Activated T-helper 1 cell treated with anti-CD3 and anti-CD28 coated beads, Interleukin-12 subunit alpha, Interleukin-12 subunit beta, Interleukin-2, Interleukin-4 antibody, amounts not matched to agents 30 ng/mL and 10 ng/mL and 1 ng/mL, durations not matched to agents 14 hours and 24 hours and 36 hours (primary cell): ENCODE measurements around the gene OXCT2. TPM values are rescaled to one million over a fixed set of nuclear protein-coding genes. Genes with fewer than 3 reads are reported as not detected.
"Not testable (repeated sequence)": the region's sequence is repeated elsewhere in the genome, so short reads cannot be mapped to it uniquely, and the experiment has no call there.

Source experiments
- DNase-seq: peaks from one replicate; pipeline ENCODE4 v3.0.0; 2021; ENCODE audit warnings: low spot score
- H3K27ac Mint-ChIP-seq: one replicate; pipeline ENCODE4 v1.8.0; 2021; ENCODE audit warnings: mild to moderate bottlenecking, mixed read lengths
- H3K27me3 Mint-ChIP-seq: one replicate; pipeline ENCODE4 v1.8.0; 2022; ENCODE audit warnings: mild to moderate bottlenecking, moderate library complexity, mixed read lengths; ENCODE audit not compliant: insufficient read depth
- H3K36me3 Mint-ChIP-seq: one replicate; pipeline ENCODE4 v1.8.0; 2021; ENCODE audit warnings: low read depth, mixed read lengths
- H3K4me1 Mint-ChIP-seq: one replicate; pipeline ENCODE4 v1.8.0; 2021; ENCODE audit warnings: low read depth, mixed read lengths
- H3K4me3 Mint-ChIP-seq: one replicate; pipeline ENCODE4 v1.8.0; 2021; ENCODE audit warnings: mild to moderate bottlenecking, moderate library complexity, mixed read lengths
- H3K9me3 Mint-ChIP-seq: one replicate; pipeline ENCODE4 v1.8.0; 2021; ENCODE audit warnings: mixed read lengths
- intact Hi-C: fragments of 100-400 bp; cut with micrococcal nuclease; formaldehyde crosslinking; loops from one replicate; pipeline ENCODE4 v1.15.1; 2024
- total RNA-seq: library from RNA; stranded (reverse); gene quantifications from 2 replicates; pipeline ENCODE4 v1.2.3, GENCODE V29; 2022

Gene OXCT2
- 1.6 and 1.7 TPM in 2 replicates for total RNA-seq

GRCh38 chr1:39771022-39771532, at the start of gene OXCT2:
TSS of gene OXCT2 (minus strand) at chr1:39771348. CDS start at chr1:39771255, 93 bp downstream.
- H3K27ac Mint-ChIP-seq, H3K4me1 Mint-ChIP-seq, H3K4me3 Mint-ChIP-seq, DNase-seq, H3K36me3 Mint-ChIP-seq, intact Hi-C loops, H3K27me3 Mint-ChIP-seq, H3K9me3 Mint-ChIP-seq: not testable (repeated sequence)

- Mint-ChIP-seq H3K4me3 (no peak overlapping the region), H3K27me3 (peaks cover 23% of the 10 kb centered on the region), H3K9me3 (no peaks in the 10 kb centered on the region), H3K4me1 (peaks cover 15% of the 10 kb centered on the region), H3K27ac (no peak overlapping the region), H3K36me3 (no peaks in the 10 kb centered on the region)
- intact Hi-C loops, result no loop called here
- no peak for DNase-seq
These were observed 48.1 kb upstream of the OXCT2 start for GRCh38 chr1:39819091-39819812.

DNA sequence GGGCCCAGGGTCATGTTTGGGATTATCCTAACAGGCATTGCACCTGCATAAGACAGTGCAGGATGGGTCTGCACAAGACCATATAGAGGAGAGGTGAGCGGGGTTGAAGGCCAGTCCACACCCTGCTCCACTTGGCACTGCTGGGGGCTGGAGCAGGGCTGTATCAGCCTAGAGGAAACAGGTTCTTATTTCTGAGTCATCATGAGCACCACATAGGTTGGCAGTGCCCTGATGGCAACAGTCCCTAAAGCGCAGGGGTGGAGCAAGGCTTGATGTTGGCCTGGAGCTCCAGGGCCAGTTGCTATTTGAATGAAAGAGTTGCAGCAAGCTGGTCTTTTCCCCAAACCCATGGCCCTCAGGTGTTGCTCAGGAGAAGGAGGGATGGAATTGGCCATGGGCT, 47.3 kb upstream of the OXCT2 start:
- no peak overlapping the region for H3K27ac Mint-ChIP-seq
- H3K9me3 Mint-ChIP-seq, result no peaks in the 10 kb centered on the region
- no peaks in the 10 kb centered on the region for H3K36me3 Mint-ChIP-seq
- H3K27me3 Mint-ChIP-seq, result peaks cover 22% of the 10 kb centered on the region
- peaks cover 15% of the 10 kb centered on the region for H3K4me1 Mint-ChIP-seq
- no peak overlapping the region for H3K4me3 Mint-ChIP-seq
- intact Hi-C loops, result no loop called here
- DNase-seq, result no peak

DNA sequence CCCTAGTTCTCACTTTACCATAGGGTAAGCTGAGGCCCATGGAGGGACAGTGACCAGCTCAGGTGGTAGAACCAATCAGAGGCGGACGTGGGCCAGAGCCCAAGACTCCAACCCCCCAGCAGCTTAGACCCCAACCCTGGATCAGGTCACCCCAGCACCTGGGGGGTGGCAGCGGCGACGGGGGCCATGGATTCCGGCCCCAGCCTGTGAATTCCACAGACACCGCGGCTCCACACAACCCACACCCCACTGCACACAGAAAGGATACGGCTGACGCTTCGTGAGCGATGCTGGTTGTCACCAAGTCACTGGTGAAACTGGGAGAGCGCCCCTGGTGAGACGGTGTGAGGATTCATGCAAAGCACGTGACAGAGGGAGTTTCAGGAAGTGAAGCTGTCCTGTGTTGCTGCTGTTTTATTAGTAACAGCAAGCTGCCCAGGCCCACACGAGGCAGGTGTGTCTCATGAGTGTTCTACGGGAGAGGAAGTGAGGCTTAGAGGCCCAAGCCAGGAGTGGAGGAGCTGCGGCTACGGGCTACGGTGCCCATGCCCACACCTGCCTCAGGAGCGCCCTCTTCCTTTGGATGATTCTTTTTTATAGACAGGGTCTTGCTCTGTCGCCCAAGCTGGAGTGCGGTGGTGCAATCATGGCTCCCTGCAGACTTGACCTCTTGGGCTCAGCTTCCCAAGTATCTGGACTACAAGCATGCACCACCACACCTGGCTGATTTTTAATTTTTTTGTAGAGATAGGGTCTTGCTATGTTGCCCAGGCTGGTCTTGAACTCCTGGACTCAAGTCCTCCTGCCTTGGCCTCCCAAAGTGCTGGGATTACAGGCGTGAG, 46.2 kb upstream of the OXCT2 start:
- peak; percentile 17 for DNase-seq
- peaks cover 19% of the 10 kb centered on the region for H3K27me3 Mint-ChIP-seq
- peak overlapping the region; percentile 37 for H3K4me3 Mint-ChIP-seq
- not testable (repeated sequence) for H3K36me3 Mint-ChIP-seq, H3K9me3 Mint-ChIP-seq
- H3K4me1 Mint-ChIP-seq, result peaks cover 15% of the 10 kb centered on the region
- intact Hi-C loops, result loop anchor here (1.0 kb wide), 1 partner anchor 215 kb away; no protein-coding TSS in a partner anchor
- H3K27ac Mint-ChIP-seq, result peak overlapping the region; percentile 44

DNA sequence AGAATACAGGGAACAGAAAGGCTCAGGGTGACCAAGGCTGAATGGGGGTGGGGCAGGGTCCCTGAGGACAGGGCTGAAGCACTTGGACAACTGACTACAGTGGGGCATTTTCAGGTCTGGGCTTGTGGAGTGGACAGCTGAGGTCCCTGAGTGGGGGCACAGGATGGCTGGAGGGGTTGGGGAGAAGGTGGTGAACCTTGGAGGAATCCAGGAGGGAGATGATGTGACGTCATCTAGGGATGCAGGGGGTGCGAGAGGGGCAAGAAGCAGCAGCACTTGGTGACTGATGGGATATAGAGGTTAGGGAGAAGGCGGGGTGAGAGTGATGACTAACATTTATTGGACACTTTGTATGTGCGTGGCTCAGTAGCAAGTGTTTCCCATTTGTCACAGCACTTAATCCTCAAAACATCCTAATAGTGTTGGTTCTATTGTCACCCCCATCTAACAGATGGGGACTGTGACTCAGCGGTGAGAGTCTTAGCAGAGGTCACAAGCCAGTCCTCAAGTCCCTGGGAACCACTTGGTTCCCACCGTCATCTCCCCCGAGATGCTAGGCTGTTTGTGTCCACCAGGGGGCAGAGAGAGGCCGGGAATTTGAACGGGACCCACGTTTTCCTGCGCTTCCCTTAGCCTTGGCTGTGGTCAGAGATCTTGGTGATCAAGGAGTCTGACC, 45.4 kb upstream of the OXCT2 start:
- no peak overlapping the region for H3K27ac Mint-ChIP-seq
- H3K27me3 Mint-ChIP-seq, result peaks cover 20% of the 10 kb centered on the region
- peak; percentile 56 for DNase-seq
- H3K9me3 Mint-ChIP-seq, result no peaks in the 10 kb centered on the region
- intact Hi-C loops, result loop anchor here (1.0 kb wide), 3 partner anchors 86 to 216 kb away; no protein-coding TSS in a partner anchor
- no peaks in the 10 kb centered on the region for H3K36me3 Mint-ChIP-seq
- peaks cover 15% of the 10 kb centered on the region for H3K4me1 Mint-ChIP-seq
- H3K4me3 Mint-ChIP-seq, result peak overlapping the region; percentile 37

GRCh38 chr1:39812913-39813312, 41.8 kb upstream of the OXCT2 start:
- intact Hi-C loops, result no loop called here
- peaks cover 15% of the 10 kb centered on the region for H3K4me1 Mint-ChIP-seq
- H3K9me3 Mint-ChIP-seq, result no peaks in the 10 kb centered on the region
- no peak overlapping the region for H3K4me3 Mint-ChIP-seq
- no peaks in the 10 kb centered on the region for H3K36me3 Mint-ChIP-seq
- DNase-seq, result no peak
- peaks cover 25% of the 10 kb centered on the region for H3K27me3 Mint-ChIP-seq
- H3K27ac Mint-ChIP-seq, result no peak overlapping the region

DNA sequence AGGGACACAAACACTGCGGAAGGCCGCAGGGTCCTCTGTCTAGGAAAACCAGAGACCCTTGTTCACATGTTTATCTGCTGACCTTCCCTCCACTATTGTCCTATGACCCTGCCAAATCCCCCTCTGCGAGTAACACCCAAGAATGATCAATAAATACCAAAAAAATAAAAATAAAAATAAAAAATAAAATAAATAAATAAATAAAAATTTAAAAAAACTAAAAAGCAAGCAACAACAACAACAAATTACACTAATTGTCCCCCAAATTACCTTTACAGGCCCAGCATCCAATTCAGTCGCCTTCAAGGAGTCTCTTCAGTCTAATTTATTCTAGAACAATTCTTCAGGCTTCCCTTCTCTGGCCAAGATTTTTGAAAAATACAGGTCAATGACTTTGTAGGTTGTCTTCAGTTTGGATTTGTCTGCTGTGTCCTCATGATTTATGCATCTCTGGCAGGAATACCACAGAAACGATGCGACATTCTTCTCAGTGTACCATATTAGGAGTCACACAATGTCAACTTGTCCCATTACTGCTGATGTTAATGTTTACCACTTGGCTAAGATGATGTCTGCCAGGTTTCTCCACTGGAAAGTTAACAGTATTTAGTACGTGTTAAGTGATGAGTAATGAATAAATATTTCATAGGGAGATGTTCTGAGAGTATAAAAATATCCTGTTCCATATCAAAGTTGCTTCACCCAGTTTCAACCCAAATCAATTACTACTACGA, 37.8 kb upstream of the OXCT2 start:
- no peaks in the 10 kb centered on the region for H3K9me3 Mint-ChIP-seq
- H3K27ac Mint-ChIP-seq, result no peak overlapping the region
- no peaks in the 10 kb centered on the region for H3K4me1 Mint-ChIP-seq
- no peaks in the 10 kb centered on the region for H3K36me3 Mint-ChIP-seq
- intact Hi-C loops, result no loop called here
- no peak for DNase-seq
- no peak overlapping the region for H3K4me3 Mint-ChIP-seq
- H3K27me3 Mint-ChIP-seq, result peaks cover 8% of the 10 kb centered on the region

GRCh38 chr1:39805385-39805784, 34.2 kb upstream of the OXCT2 start:
- no peak for DNase-seq
- H3K27me3 Mint-ChIP-seq, result no peaks in the 10 kb centered on the region
- no peaks in the 10 kb centered on the region for H3K36me3 Mint-ChIP-seq
- H3K4me3 Mint-ChIP-seq, result no peak overlapping the region
- intact Hi-C loops, result no loop called here
- H3K27ac Mint-ChIP-seq, result no peak overlapping the region
- H3K9me3 Mint-ChIP-seq, result no peaks in the 10 kb centered on the region
- no peaks in the 10 kb centered on the region for H3K4me1 Mint-ChIP-seq

DNA sequence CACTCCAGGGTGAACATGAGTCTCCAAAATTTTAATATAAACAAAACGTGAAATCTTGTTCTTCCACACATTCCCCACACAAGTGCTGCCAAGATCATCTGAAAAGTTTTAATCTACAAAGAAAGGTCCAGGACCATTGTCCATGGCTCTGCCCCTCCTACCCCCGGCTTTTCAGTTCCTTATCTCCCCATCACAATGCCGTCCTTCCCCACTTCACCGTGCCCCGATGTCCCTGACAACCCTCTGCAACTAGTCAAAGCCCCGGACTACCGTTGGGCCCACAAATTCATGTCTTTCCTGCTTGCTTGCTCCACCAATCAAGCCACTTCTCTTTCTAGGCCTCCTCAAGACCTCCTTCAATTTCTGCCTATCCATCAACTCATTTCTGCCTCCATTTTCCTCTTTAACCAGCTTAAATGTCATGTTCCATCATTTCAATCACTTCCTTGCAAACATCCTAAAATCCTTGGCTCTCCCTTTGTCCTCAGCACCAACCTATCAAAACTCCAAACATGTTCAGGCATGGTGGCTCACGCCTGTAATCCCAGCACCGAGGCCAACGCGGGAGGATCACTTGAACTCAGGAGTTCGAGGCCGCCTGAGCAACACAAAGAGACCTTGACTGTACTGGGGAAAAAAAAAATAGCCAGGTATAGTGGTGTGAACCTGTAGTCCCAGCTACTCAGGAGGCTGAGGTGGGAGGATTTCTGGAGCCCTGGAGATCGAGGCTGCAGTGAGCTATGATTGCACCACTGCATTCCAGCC, 31.5 kb upstream of the OXCT2 start:
- Mint-ChIP-seq H3K27me3 (peaks cover 2% of the 10 kb centered on the region), H3K4me1 (peaks cover 12% of the 10 kb centered on the region), H3K27ac (no peak overlapping the region), H3K9me3 (no peaks in the 10 kb centered on the region), H3K4me3 (no peak overlapping the region), H3K36me3 (no peaks in the 10 kb centered on the region)
- intact Hi-C loops, result loop anchor here (5.0 kb wide), 1 partner anchor 100 kb away; the partner anchor contains the start of gene MYCL
- no peak for DNase-seq

DNA sequence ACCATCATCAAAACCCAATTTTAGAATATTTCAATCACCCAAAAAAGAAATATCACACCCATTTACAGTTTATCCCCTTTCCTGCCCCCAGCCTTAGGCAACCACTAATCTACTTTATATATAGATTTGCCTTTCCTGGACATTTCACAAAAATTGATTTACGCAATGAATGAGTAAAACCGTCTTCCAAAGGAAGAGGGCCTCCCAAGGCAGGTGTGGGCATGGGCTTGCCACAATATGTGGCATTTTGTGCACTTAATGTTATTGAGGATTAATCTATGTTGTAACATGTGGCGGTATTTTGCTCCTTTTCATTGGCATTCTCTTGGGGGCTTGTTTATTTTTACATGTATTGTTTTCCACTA, 29.3 kb upstream of the OXCT2 start:
- Mint-ChIP-seq H3K27me3 (peaks cover 4% of the 10 kb centered on the region), H3K9me3 (no peaks in the 10 kb centered on the region), H3K27ac (no peak overlapping the region), H3K4me3 (no peak overlapping the region), H3K36me3 (peaks cover 2% of the 10 kb centered on the region), H3K4me1 (peaks cover 12% of the 10 kb centered on the region)
- DNase-seq, result no peak
- intact Hi-C loops, result loop anchor here (5.0 kb wide), 1 partner anchor 102 kb away; the partner anchor contains the start of gene MYCL

GRCh38 chr1:39799770-39800470, 28.8 kb upstream of the OXCT2 start:
- Mint-ChIP-seq H3K9me3 (no peaks in the 10 kb centered on the region), H3K4me1 (peaks cover 12% of the 10 kb centered on the region), H3K27ac (peak overlapping the region; percentile 80), H3K4me3 (peak overlapping the region; percentile 60), H3K36me3 (peaks cover 2% of the 10 kb centered on the region), H3K27me3 (peaks cover 4% of the 10 kb centered on the region)
- peak; percentile 41 for DNase-seq
- intact Hi-C loops, result loop anchor here (1.0 to 5.0 kb wide), 6 partner anchors 11 to 608 kb away; partner anchors contain the start of genes MYCL and PPIE
